HCT116 (cell line): ENCODE measurements around the gene OR5D13. TPM values are rescaled to one million over a fixed set of nuclear protein-coding genes. Genes with fewer than 3 reads are reported as not detected.

Experiments
- ATAC-seq: fragments of 200-7000 bp; cut with Tn5 transposase; 2 replicates; pipeline ENCODE4 v1.9.1; 2020; ENCODE audit warnings: mild to moderate bottlenecking, moderate library complexity
- BruUV-seq: library from RNA; stranded (reverse); fragments of 400-500 nt; replicated peaks from 2 replicates; lab custom pipeline; 2021; lab: Mats Ljungman, UMichigan
- CTCF ChIA-PET: fragments of 300-600 bp; sonication (Branson Sonifier 250); formaldehyde crosslinking; loops from one replicate; lab custom pipeline; 2021; ENCODE audit warnings: antibody characterized with exemption; lab: Charles Lee
- POLR2A ChIA-PET: fragments of 300-600, 350-600 bp; sonication (Branson Sonifier 250); formaldehyde crosslinking; loops from one replicate; lab custom pipeline; 2021; ENCODE audit warnings: antibody characterized with exemption; lab: Charles Lee
- RAD21 ChIA-PET, 2 experiments: fragments of 300-600 bp; sonication (Branson Sonifier 250); formaldehyde crosslinking; loops; one replicate each; lab custom pipeline; 2023; ENCODE audit warnings: low total read pairs in 2 of 2; ENCODE audit not compliant: uncharacterized antibody in 2 of 2, unreplicated experiment in 2 of 2, low non-redundant PET in 1 of 2; lab: Charles Lee
- DNase-seq: peaks from one replicate; pipeline ENCODE4 v3.0.0-alpha.2; 2010; ENCODE audit warnings: low read depth, low spot score
- H2AFZ ChIP-seq: fragments of 200-600 bp; shearing (Covaris generic), sonication (generic); 2 replicates; pipeline ENCODE4 v1.6.1; 2017; ENCODE audit warnings: low read depth, mixed run types, mixed read lengths, antibody characterized with exemption, low read length; ENCODE audit not compliant: poor library complexity, severe bottlenecking
- H3K27ac ChIP-seq: 2 replicates; pipeline ENCODE4 v1.5.1; 2012; ENCODE audit warnings: low read depth, low read length
- H3K27me3 ChIP-seq: fragments of 200-600 bp; sonication (generic); 2 replicates; pipeline ENCODE4 v1.6.1; 2016; ENCODE audit warnings: mixed run types, low read length, mixed read lengths; ENCODE audit not compliant: insufficient read depth
- H3K36me3 ChIP-seq, 2 experiments: fragments of 200-500 bp in 1 of 2; fragments of 200-600 bp in 1 of 2; sonication (Bioruptor generic) in 1 of 2; sonication (generic) in 1 of 2; 2 replicates each; pipeline versions ENCODE4 v1.5.1 to v1.6.1; 2014 to 2016; ENCODE audit warnings: low read length in 2 of 2, inconsistent platforms in 1 of 2, mixed read lengths in 1 of 2, mixed run types in 1 of 2; ENCODE audit not compliant: insufficient read depth in 2 of 2, control insufficient read depth in 1 of 2
- H3K4me1 ChIP-seq, 2 experiments: fragments of 200-600 bp in 1 of 2; sonication (generic) in 1 of 2; 2 replicates each; pipeline versions ENCODE4 v1.5.1 to v1.6.1; 2012 to 2017; ENCODE audit warnings: low read length in 2 of 2, inconsistent platforms in 1 of 2, mild to moderate bottlenecking in 1 of 2, mixed read lengths in 1 of 2, mixed run types in 1 of 2, moderate library complexity in 1 of 2; ENCODE audit not compliant: insufficient read depth in 2 of 2, control insufficient read depth in 1 of 2
- H3K4me2 ChIP-seq: fragments of 200-600 bp; sonication (generic); 2 replicates; pipeline ENCODE4 v1.6.1; 2017; ENCODE audit warnings: mixed run types, low read length, mixed read lengths
- H3K4me3 ChIP-seq, 2 experiments: fragments of 200-600 bp in 1 of 2; sonication (generic) in 1 of 2; replicated peaks in 1 of 2; 2 replicates each; pipeline ENCODE4 v1.5.1; 2011 to 2016; ENCODE audit warnings: low read length in 2 of 2, control low read depth in 1 of 2, low read depth in 1 of 2, mild to moderate bottlenecking in 1 of 2, mixed read lengths in 1 of 2, mixed run types in 1 of 2
- H3K79me2 ChIP-seq: fragments of 200-600 bp; sonication (generic); 2 replicates; pipeline ENCODE4 v1.6.1; 2017; ENCODE audit warnings: mild to moderate bottlenecking, mixed run types, low read length, moderate library complexity, mixed read lengths; ENCODE audit not compliant: insufficient read depth
- H3K9ac ChIP-seq: fragments of 200-600 bp; sonication (generic); 2 replicates; pipeline ENCODE4 v1.6.1; 2016; ENCODE audit warnings: low read length, mixed read lengths
- H3K9me2 ChIP-seq: fragments of 200-600 bp; sonication (generic), shearing (Covaris generic); 2 replicates; pipeline ENCODE4 v1.6.1; 2017; ENCODE audit warnings: mixed run types, mild to moderate bottlenecking, moderate library complexity; ENCODE audit not compliant: insufficient read depth
- H3K9me3 ChIP-seq, 2 experiments: fragments of 200-500 bp in 1 of 2; fragments of 200-600 bp in 1 of 2; sonication (Bioruptor generic) in 1 of 2; sonication (generic) in 1 of 2; 2 replicates each; pipeline ENCODE4 v1.6.1; 2014 to 2017; ENCODE audit warnings: low read length in 2 of 2, mixed read lengths in 2 of 2, inconsistent platforms in 1 of 2, low read depth in 1 of 2, mild to moderate bottlenecking in 1 of 2, mixed run types in 1 of 2, moderate library complexity in 1 of 2; ENCODE audit not compliant: control insufficient read depth in 1 of 2, insufficient read depth in 1 of 2
- H4K20me1 ChIP-seq: fragments of 200-600 bp; sonication (generic), shearing (Covaris generic); 2 replicates; pipeline ENCODE4 v1.6.1; 2017; ENCODE audit warnings: mixed run types, mild to moderate bottlenecking, moderate library complexity; ENCODE audit not compliant: insufficient read depth
- EGR1 ChIP-seq: IDR thresholded peaks from 2 replicates; pipeline ENCODE4 v1.6.1; 2012; ENCODE audit warnings: low read depth
- ELF1 ChIP-seq: IDR thresholded peaks from 2 replicates; pipeline ENCODE4 v1.6.1; 2012; ENCODE audit warnings: low read depth, borderline replicate concordance
- EZH2 ChIP-seq: fragments of 200-600 bp; sonication (generic); IDR thresholded peaks from 2 replicates; pipeline ENCODE4 v1.6.1; 2017; ENCODE audit warnings: antibody characterized with exemption, mixed run types
- EZH2phosphoT487 ChIP-seq: fragments of 200-600 bp; IDR thresholded peaks from 2 replicates; pipeline ENCODE4 v1.6.1; 2018; ENCODE audit warnings: antibody characterized with exemption, borderline replicate concordance
- JUND ChIP-seq: IDR thresholded peaks from 2 replicates; pipeline ENCODE4 v1.6.1; 2012
- POLR2A ChIP-seq: IDR thresholded peaks from 2 replicates; pipeline ENCODE4 v1.7.0; 2011; ENCODE audit warnings: borderline replicate concordance; ENCODE audit not compliant: insufficient read depth, insufficient read length; ENCODE audit errors: extremely low read depth
- SIN3A ChIP-seq: IDR thresholded peaks from 2 replicates; pipeline ENCODE4 v1.6.1; 2012; ENCODE audit warnings: low read depth
- SRF ChIP-seq: IDR thresholded peaks from 2 replicates; pipeline ENCODE4 v1.6.1; 2012; ENCODE audit warnings: low read depth
- TCF7L2 ChIP-seq: IDR thresholded peaks from 2 replicates; pipeline ENCODE4 v1.7.0; 2011; ENCODE audit warnings: borderline replicate concordance, inconsistent platforms; ENCODE audit not compliant: insufficient read depth, insufficient read length; ENCODE audit errors: extremely low read depth
- ZBTB33 ChIP-seq: IDR thresholded peaks from 2 replicates; pipeline ENCODE4 v1.6.1; 2011; ENCODE audit warnings: mild to moderate bottlenecking, low read length, moderate library complexity; ENCODE audit not compliant: insufficient replicate concordance; ENCODE audit errors: extremely low read depth
- ZFX ChIP-seq: fragments of 450-650 bp; IDR thresholded peaks from 2 replicates; pipeline ENCODE4 v1.6.1; 2017
- intact Hi-C: fragments of 100-400 bp; cut with micrococcal nuclease; formaldehyde crosslinking; loops from 2 replicates; pipeline ENCODE4 v1.10.0; 2022
- total RNA-seq: library from RNA; stranded (reverse); gene quantifications from one replicate; pipeline ENCODE4 v1.2.1, GENCODE V29; 2021; ENCODE audit not compliant: unreplicated experiment
- TF ChIP-seq, protein P1 (sequence below): IDR thresholded peaks from 2 replicates; pipeline ENCODE4 v1.6.1; 2012; ENCODE audit warnings: low read depth
- TF ChIP-seq, protein P2 (sequence below), 3 experiments: fragments of 200-600 bp in 1 of 3; sonication (generic) in 1 of 3; IDR thresholded peaks in 2 of 3; conservative IDR thresholded peaks in 1 of 3; 2 replicates each; pipeline ENCODE4 v1.5.1; 2012 to 2017; ENCODE audit warnings: low read depth in 2 of 3, low read length in 2 of 3, antibody characterized with exemption in 1 of 3, borderline replicate concordance in 1 of 3, control low read depth in 1 of 3, mild to moderate bottlenecking in 1 of 3, mixed read lengths in 1 of 3, mixed run types in 1 of 3, moderate library complexity in 1 of 3; ENCODE audit not compliant: insufficient read depth in 1 of 3

Gene OR5D13
- total RNA-seq, 1 experiment from 2014 or later: not detected

DNA sequence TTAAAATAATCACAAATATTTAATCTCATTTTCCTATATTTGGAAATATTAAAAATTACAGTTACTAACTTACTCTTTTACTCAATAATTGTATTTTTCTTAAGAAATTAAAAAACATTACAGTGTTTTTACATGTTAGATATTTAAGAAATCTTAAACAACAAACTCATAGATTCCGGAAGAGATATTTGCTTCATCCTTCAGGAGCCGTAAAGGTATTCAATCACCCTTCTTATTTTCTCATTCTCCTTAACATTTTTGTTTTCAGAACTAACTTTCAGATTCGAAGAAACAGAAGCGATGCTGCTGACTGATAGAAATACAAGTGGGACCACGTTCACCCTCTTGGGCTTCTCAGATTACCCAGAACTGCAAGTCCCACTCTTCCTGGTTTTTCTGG lies 46.1 kb downstream of the OR5D13 start, which contains the start of gene OR5D18:
Gene OR5D18 (plus strand): TSS at position 301 of the 400 bp plus-strand sequence. CDS start 0 bp downstream, at position 301.
- Histone ChIP-seq H2AFZ (no peak within 1 kb of the TSS), H3K27ac (no peak within 1 kb of the TSS), H3K4me2 (no peak within 1 kb of the TSS), H3K4me1 (no peaks in the 10 kb centered on the region), H3K9me3 (peaks cover 6 to 12% of the 10 kb centered on the region in 2 experiments; a peak in 3 of 4 replicates), H4K20me1 (no peaks in the 10 kb centered on the region), H3K4me3 (no peak within 1 kb of the TSS), H3K79me2 (no peaks in the 10 kb centered on the region)
- ChIA-PET RAD21 (no interaction called here), CTCF (no interaction called here)
- no peak for DNase-seq
- no peak for ATAC-seq
- intact Hi-C loops: no loop called here
- no peak for TF ChIP-seq JUND
- no peak for TF ChIP-seq EZH2
- no peak for TF ChIP-seq SIN3A
- TF ChIP-seq EGR1: no peak
- TF ChIP-seq ZFX: no peak
- TF ChIP-seq, protein P1, sequence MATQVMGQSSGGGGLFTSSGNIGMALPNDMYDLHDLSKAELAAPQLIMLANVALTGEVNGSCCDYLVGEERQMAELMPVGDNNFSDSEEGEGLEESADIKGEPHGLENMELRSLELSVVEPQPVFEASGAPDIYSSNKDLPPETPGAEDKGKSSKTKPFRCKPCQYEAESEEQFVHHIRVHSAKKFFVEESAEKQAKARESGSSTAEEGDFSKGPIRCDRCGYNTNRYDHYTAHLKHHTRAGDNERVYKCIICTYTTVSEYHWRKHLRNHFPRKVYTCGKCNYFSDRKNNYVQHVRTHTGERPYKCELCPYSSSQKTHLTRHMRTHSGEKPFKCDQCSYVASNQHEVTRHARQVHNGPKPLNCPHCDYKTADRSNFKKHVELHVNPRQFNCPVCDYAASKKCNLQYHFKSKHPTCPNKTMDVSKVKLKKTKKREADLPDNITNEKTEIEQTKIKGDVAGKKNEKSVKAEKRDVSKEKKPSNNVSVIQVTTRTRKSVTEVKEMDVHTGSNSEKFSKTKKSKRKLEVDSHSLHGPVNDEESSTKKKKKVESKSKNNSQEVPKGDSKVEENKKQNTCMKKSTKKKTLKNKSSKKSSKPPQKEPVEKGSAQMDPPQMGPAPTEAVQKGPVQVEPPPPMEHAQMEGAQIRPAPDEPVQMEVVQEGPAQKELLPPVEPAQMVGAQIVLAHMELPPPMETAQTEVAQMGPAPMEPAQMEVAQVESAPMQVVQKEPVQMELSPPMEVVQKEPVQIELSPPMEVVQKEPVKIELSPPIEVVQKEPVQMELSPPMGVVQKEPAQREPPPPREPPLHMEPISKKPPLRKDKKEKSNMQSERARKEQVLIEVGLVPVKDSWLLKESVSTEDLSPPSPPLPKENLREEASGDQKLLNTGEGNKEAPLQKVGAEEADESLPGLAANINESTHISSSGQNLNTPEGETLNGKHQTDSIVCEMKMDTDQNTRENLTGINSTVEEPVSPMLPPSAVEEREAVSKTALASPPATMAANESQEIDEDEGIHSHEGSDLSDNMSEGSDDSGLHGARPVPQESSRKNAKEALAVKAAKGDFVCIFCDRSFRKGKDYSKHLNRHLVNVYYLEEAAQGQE: no peak
- TF ChIP-seq ZBTB33: no peak
- TF ChIP-seq TCF7L2: no peak
- TF ChIP-seq ELF1: no peak
- no peak for TF ChIP-seq EZH2phosphoT487
- TF ChIP-seq POLR2A: no peak
- TF ChIP-seq, protein P2, sequence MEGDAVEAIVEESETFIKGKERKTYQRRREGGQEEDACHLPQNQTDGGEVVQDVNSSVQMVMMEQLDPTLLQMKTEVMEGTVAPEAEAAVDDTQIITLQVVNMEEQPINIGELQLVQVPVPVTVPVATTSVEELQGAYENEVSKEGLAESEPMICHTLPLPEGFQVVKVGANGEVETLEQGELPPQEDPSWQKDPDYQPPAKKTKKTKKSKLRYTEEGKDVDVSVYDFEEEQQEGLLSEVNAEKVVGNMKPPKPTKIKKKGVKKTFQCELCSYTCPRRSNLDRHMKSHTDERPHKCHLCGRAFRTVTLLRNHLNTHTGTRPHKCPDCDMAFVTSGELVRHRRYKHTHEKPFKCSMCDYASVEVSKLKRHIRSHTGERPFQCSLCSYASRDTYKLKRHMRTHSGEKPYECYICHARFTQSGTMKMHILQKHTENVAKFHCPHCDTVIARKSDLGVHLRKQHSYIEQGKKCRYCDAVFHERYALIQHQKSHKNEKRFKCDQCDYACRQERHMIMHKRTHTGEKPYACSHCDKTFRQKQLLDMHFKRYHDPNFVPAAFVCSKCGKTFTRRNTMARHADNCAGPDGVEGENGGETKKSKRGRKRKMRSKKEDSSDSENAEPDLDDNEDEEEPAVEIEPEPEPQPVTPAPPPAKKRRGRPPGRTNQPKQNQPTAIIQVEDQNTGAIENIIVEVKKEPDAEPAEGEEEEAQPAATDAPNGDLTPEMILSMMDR (IDR thresholded peaks at IDR 0.05 in 2 of 3, conservative IDR thresholded peaks at IDR 0.05 in 1 of 3; ENCODE audit: borderline replicate concordance in 1 of 3, insufficient read depth in 1 of 3, low read depth in 2 of 3, low read length in 2 of 3): no peak
- no peak for TF ChIP-seq SRF
- TF ChIP-seq, all 23 proteins: peak for 0
- BruUV-seq: no TSS peak
- POLR2A ChIA-PET: no interaction called here
- Histone ChIP-seq H3K9me2 (no peaks in the 10 kb centered on the region), H3K9ac (no peak within 1 kb of the TSS), H3K27me3 (no peaks in the 10 kb centered on the region), H3K36me3 (no peaks in the 10 kb centered on the region)
